SK-N-SH (cell line): ENCODE data around the gene RFWD3. TPM values are rescaled to one million over a fixed set of nuclear protein-coding genes. Genes with fewer than 3 reads are reported as not detected.
A peak's percentile ranks its signal among the peaks of the same experiment; 100 is the strongest.

Experiments
- CTCF ChIA-PET: fragments of 300-600, 350-600 bp; formaldehyde crosslinking; extraction: SDS; loops from one replicate; lab custom pipeline; 2021; lab: Yijun Ruan, JAX
- POLR2A ChIA-PET: fragments of 350-600 bp; sonication (Branson Sonifier 250); formaldehyde crosslinking; extraction: SDS; loops from one replicate; lab custom pipeline; 2020; ENCODE audit warnings: antibody characterized with exemption, inconsistent platforms; lab: Yijun Ruan, JAX
- DNase-seq: peaks from one replicate; pipeline ENCODE4 v3.0.0; 2012
- H2AFZ ChIP-seq: fragments of 200-600 bp; sonication (generic); 2 replicates; pipeline ENCODE4 v1.8.1; 2016; ENCODE audit warnings: antibody characterized with exemption, mild to moderate bottlenecking, low read depth
- H3F3A ChIP-seq: fragments of 200-600 bp; sonication (generic); replicated peaks from 2 replicates; pipeline ENCODE3; 2016; ENCODE audit warnings: antibody characterized with exemption, mild to moderate bottlenecking; ENCODE audit not compliant: insufficient read depth
- H3K27ac ChIP-seq, 2 experiments: fragments of 200-500 bp in 1 of 2; fragments of 200-600 bp in 1 of 2; sonication (Bioruptor generic) in 1 of 2; sonication (generic), shearing (Covaris generic) in 1 of 2; 2 replicates each; pipeline versions ENCODE4 v1.5.1 to v1.6.1; 2014 to 2016; ENCODE audit warnings: low read depth in 2 of 2, inconsistent platforms in 1 of 2, low read length in 1 of 2, mild to moderate bottlenecking in 1 of 2, mixed read lengths in 1 of 2
- H3K27me3 ChIP-seq: fragments of 200-600 bp; sonication (generic), shearing (Covaris generic); 2 replicates; pipeline ENCODE4 v1.6.1; 2016; ENCODE audit warnings: mixed run types; ENCODE audit not compliant: insufficient read depth
- H3K36me3 ChIP-seq, 2 experiments: fragments of 200-500 bp in 1 of 2; fragments of 200-600 bp in 1 of 2; sonication (Bioruptor generic) in 1 of 2; sonication (generic) in 1 of 2; replicated peaks in 1 of 2; 2 replicates each; pipeline versions ENCODE3 to v1.5.1; 2014 to 2016; ENCODE audit warnings: low read length in 1 of 2, mild to moderate bottlenecking in 1 of 2; ENCODE audit not compliant: insufficient read depth in 2 of 2, control insufficient read depth in 1 of 2
- H3K4me1 ChIP-seq, 2 experiments: fragments of 200-500 bp in 1 of 2; fragments of 200-600 bp in 1 of 2; sonication (Bioruptor generic) in 1 of 2; sonication (generic), shearing (Covaris generic) in 1 of 2; 2 replicates each; pipeline versions ENCODE4 v1.5.1 to v1.6.1; 2014 to 2016; ENCODE audit warnings: low read depth in 1 of 2, low read length in 1 of 2, mixed run types in 1 of 2; ENCODE audit not compliant: insufficient read depth in 2 of 2, control insufficient read depth in 1 of 2
- H3K4me2 ChIP-seq: fragments of 200-600 bp; sonication (generic), shearing (Covaris generic); 2 replicates; pipeline ENCODE4 v1.6.1; 2017; ENCODE audit warnings: mixed run types
- H3K4me3 ChIP-seq, 2 experiments: fragments of 200-500 bp in 1 of 2; fragments of 200-600 bp in 1 of 2; sonication (Bioruptor generic) in 1 of 2; sonication (generic), shearing (Covaris generic) in 1 of 2; 2 replicates each; pipeline versions ENCODE4 v1.5.1 to v1.8.1; 2014 to 2016; ENCODE audit warnings: low read depth in 2 of 2, inconsistent platforms in 1 of 2, low read length in 1 of 2, mild to moderate bottlenecking in 1 of 2, mixed read lengths in 1 of 2, moderate library complexity in 1 of 2
- H3K79me2 ChIP-seq: fragments of 200-600 bp; sonication (generic); 2 replicates; pipeline ENCODE4 v1.8.1; 2017; ENCODE audit warnings: mild to moderate bottlenecking; ENCODE audit not compliant: insufficient read depth
- H3K9ac ChIP-seq: fragments of 200-600 bp; sonication (generic); 2 replicates; pipeline ENCODE4 v1.6.1; 2017; ENCODE audit warnings: mixed run types
- H3K9me2 ChIP-seq: fragments of 200-600 bp; sonication (generic); 2 replicates; pipeline ENCODE4 v1.6.1; 2017; ENCODE audit warnings: mixed run types
- H3K9me3 ChIP-seq: fragments of 200-600 bp; sonication (generic); 2 replicates; pipeline ENCODE4 v1.6.1; 2017; ENCODE audit warnings: mixed run types, mild to moderate bottlenecking, moderate library complexity
- H4K20me1 ChIP-seq: fragments of 200-600 bp; sonication (generic); 2 replicates; pipeline ENCODE4 v1.6.1; 2017; ENCODE audit warnings: mild to moderate bottlenecking, mixed run types; ENCODE audit not compliant: insufficient read depth
- CHD2 ChIP-seq: fragments of 150-350 bp; IDR thresholded peaks from 2 replicates; pipeline ENCODE4 v1.6.1; 2018; ENCODE audit warnings: low read length; ENCODE audit not compliant: partially characterized antibody
- ELF1 ChIP-seq: IDR thresholded peaks from 2 replicates; pipeline ENCODE4 v1.4.0; 2012
- FOXJ3 ChIP-seq: sonication (generic); formaldehyde crosslinking; IDR thresholded peaks from 2 replicates; pipeline ENCODE4 v1.5.1; 2020; ENCODE audit warnings: mild to moderate bottlenecking, missing genetic modification reagents
- GABPA ChIP-seq: IDR thresholded peaks from 2 replicates; pipeline ENCODE4 v1.4.0; 2012; ENCODE audit warnings: low read depth, mild to moderate bottlenecking
- MAX ChIP-seq: IDR thresholded peaks from 2 replicates; pipeline ENCODE4 v1.4.0; 2012; ENCODE audit warnings: low read depth
- NRF1 ChIP-seq: IDR thresholded peaks from 2 replicates; pipeline ENCODE4 v1.6.1; 2012; ENCODE audit warnings: low read depth, mild to moderate bottlenecking, low read length
- POLR2AphosphoS5 ChIP-seq: IDR thresholded peaks from 2 replicates; pipeline ENCODE4 v1.6.1; 2012; ENCODE audit warnings: low read depth, low read length
- RAD21 ChIP-seq: IDR thresholded peaks from 2 replicates; pipeline ENCODE4 v1.6.1; 2012; ENCODE audit warnings: mild to moderate bottlenecking, low read length
- RCOR1 ChIP-seq: fragments of 150-350 bp; IDR thresholded peaks from 2 replicates; pipeline ENCODE4 v1.6.1; 2017; ENCODE audit warnings: antibody characterized with exemption, low read length
- RFX5 ChIP-seq: IDR thresholded peaks from 2 replicates; pipeline ENCODE4 v1.6.1; 2012; ENCODE audit warnings: mild to moderate bottlenecking, improper control_type of control experiment, low read length
- SIN3A ChIP-seq: IDR thresholded peaks from 2 replicates; pipeline ENCODE4 v1.6.1; 2012; ENCODE audit warnings: low read depth, mild to moderate bottlenecking, low read length, moderate library complexity, borderline replicate concordance
- WGBS: methylation state at CpG from one replicate; pipeline ENCODE4 v1.1.6; 2017; ENCODE audit warnings: low lambda C conversion rate; 5-methylcytosine and 5-hydroxymethylcytosine counted together
- polyA plus RNA-seq, 3 experiments: library from polyadenylated mRNA; depleted of rRNA; stranded (reverse); fragments of >200 nt; gene quantifications; 2 replicates each; pipeline ENCODE4 v1.2.3, GENCODE V29; 2012
- TF ChIP-seq, protein P1 (sequence below): fragments of 150-350 bp; IDR thresholded peaks from 2 replicates; pipeline ENCODE4 v1.6.1; 2017; ENCODE audit warnings: antibody characterized with exemption, low read length, low read depth, borderline replicate concordance
- TF ChIP-seq, protein P2 (sequence below): IDR thresholded peaks from 2 replicates; pipeline ENCODE4 v1.4.0; 2012; ENCODE audit warnings: low read depth, borderline replicate concordance
- TF ChIP-seq, protein P3 (sequence below): IDR thresholded peaks from 2 replicates; pipeline ENCODE4 v1.4.0; 2012; ENCODE audit warnings: low read depth, borderline replicate concordance
- TF ChIP-seq, protein P4 (sequence below): fragments of 200-600 bp; sonication (generic); IDR thresholded peaks from 2 replicates; pipeline ENCODE4 v1.6.1; 2017; ENCODE audit warnings: antibody characterized with exemption, mild to moderate bottlenecking, moderate library complexity
- TF ChIP-seq, protein P5 (sequence below): fragments of 150-350 bp; IDR thresholded peaks from 2 replicates; pipeline ENCODE4 v1.6.1; 2016; ENCODE audit warnings: mild to moderate bottlenecking, low read depth, low read length

The RFWD3 gene
- polyA plus RNA-seq, 1 of the 3 experiments (the other 2 are of a cell fraction): 13.2 TPM

- Histone ChIP-seq H3K9me2 (no peaks in the 10 kb centered on the region), H3K79me2 (peaks cover 39% of the 10 kb centered on the region), H2AFZ (peak overlapping the region; percentile 94; the same call in 1 of the 2 replicates), H3K9ac (no peak overlapping the region), H3K4me1 (peaks cover 0 to 5% of the 10 kb centered on the region in 2 experiments; a peak in 3 of 4 replicates), H3K27me3 (no peaks in the 10 kb centered on the region), H3K4me2 (no peak overlapping the region), H3K27ac (no peak overlapping the region), H3K9me3 (no peaks in the 10 kb centered on the region), H4K20me1 (peaks cover 27% of the 10 kb centered on the region), H3F3A (peaks cover 9% of the 10 kb centered on the region), H3K4me3 (no peak overlapping the region), H3K36me3 (no peaks in the 10 kb centered on the region)
- 89% methylated on average over 6 of the region's 6 CpGs for WGBS
- POLR2A ChIA-PET: interaction anchor here (2.1 kb wide), 1 partner anchor 9 kb away, joined by 12 read pairs; no protein-coding TSS in a partner anchor
- no peak for TF ChIP-seq FOXJ3 (CRISPR knock-in tag)
- no peak for TF ChIP-seq NRF1
- TF ChIP-seq, protein P1, sequence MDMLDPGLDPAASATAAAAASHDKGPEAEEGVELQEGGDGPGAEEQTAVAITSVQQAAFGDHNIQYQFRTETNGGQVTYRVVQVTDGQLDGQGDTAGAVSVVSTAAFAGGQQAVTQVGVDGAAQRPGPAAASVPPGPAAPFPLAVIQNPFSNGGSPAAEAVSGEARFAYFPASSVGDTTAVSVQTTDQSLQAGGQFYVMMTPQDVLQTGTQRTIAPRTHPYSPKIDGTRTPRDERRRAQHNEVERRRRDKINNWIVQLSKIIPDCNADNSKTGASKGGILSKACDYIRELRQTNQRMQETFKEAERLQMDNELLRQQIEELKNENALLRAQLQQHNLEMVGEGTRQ: no peak
- TF ChIP-seq, protein P2, sequence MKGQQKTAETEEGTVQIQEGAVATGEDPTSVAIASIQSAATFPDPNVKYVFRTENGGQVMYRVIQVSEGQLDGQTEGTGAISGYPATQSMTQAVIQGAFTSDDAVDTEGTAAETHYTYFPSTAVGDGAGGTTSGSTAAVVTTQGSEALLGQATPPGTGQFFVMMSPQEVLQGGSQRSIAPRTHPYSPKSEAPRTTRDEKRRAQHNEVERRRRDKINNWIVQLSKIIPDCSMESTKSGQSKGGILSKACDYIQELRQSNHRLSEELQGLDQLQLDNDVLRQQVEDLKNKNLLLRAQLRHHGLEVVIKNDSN: no peak
- no peak for TF ChIP-seq RAD21
- TF ChIP-seq SIN3A: no peak
- no peak for TF ChIP-seq GABPA
- no peak for TF ChIP-seq ELF1
- TF ChIP-seq POLR2AphosphoS5: no peak
- TF ChIP-seq, protein P3, sequence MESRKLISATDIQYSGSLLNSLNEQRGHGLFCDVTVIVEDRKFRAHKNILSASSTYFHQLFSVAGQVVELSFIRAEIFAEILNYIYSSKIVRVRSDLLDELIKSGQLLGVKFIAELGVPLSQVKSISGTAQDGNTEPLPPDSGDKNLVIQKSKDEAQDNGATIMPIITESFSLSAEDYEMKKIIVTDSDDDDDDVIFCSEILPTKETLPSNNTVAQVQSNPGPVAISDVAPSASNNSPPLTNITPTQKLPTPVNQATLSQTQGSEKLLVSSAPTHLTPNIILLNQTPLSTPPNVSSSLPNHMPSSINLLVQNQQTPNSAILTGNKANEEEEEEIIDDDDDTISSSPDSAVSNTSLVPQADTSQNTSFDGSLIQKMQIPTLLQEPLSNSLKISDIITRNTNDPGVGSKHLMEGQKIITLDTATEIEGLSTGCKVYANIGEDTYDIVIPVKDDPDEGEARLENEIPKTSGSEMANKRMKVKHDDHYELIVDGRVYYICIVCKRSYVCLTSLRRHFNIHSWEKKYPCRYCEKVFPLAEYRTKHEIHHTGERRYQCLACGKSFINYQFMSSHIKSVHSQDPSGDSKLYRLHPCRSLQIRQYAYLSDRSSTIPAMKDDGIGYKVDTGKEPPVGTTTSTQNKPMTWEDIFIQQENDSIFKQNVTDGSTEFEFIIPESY: no peak
- TF ChIP-seq, protein P4, sequence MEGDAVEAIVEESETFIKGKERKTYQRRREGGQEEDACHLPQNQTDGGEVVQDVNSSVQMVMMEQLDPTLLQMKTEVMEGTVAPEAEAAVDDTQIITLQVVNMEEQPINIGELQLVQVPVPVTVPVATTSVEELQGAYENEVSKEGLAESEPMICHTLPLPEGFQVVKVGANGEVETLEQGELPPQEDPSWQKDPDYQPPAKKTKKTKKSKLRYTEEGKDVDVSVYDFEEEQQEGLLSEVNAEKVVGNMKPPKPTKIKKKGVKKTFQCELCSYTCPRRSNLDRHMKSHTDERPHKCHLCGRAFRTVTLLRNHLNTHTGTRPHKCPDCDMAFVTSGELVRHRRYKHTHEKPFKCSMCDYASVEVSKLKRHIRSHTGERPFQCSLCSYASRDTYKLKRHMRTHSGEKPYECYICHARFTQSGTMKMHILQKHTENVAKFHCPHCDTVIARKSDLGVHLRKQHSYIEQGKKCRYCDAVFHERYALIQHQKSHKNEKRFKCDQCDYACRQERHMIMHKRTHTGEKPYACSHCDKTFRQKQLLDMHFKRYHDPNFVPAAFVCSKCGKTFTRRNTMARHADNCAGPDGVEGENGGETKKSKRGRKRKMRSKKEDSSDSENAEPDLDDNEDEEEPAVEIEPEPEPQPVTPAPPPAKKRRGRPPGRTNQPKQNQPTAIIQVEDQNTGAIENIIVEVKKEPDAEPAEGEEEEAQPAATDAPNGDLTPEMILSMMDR: no peak
- TF ChIP-seq RCOR1: no peak
- TF ChIP-seq, protein P5, sequence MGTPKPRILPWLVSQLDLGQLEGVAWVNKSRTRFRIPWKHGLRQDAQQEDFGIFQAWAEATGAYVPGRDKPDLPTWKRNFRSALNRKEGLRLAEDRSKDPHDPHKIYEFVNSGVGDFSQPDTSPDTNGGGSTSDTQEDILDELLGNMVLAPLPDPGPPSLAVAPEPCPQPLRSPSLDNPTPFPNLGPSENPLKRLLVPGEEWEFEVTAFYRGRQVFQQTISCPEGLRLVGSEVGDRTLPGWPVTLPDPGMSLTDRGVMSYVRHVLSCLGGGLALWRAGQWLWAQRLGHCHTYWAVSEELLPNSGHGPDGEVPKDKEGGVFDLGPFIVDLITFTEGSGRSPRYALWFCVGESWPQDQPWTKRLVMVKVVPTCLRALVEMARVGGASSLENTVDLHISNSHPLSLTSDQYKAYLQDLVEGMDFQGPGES: no peak
- no peak for TF ChIP-seq CHD2
- TF ChIP-seq MAX: no peak
- TF ChIP-seq RFX5: no peak
- no peak for DNase-seq
- CTCF ChIA-PET: interaction anchor here (4.0 kb wide), 1 partner anchor 16 kb away, joined by 18 read pairs; no protein-coding TSS in a partner anchor
Measured at GRCh38 chr16:74607962-74608356, 58.7 kb downstream of the RFWD3 start.
